HEK293 (cell line): ENCODE results near the gene ZFPL1.
A peak's percentile ranks its signal among the peaks of the same experiment; 100 is the strongest.

Experiments used
- CTCF ChIA-PET: fragments of 350-600 bp; formaldehyde crosslinking; extraction: SDS; loops from one replicate; lab custom pipeline; 2021; ENCODE audit warnings: antibody characterized with exemption; lab: Yijun Ruan, JAX
- POLR2A ChIA-PET: fragments of 300-600 bp; formaldehyde crosslinking; extraction: SDS; loops from one replicate; lab custom pipeline; 2020; ENCODE audit warnings: antibody characterized with exemption, inconsistent platforms; lab: Yijun Ruan, JAX
- H3K27ac ChIP-seq: fragments of 200-500 bp; sonication (Bioruptor generic); 2 replicates; pipeline ENCODE4 v1.5.1; 2014; ENCODE audit warnings: low read depth, low read length, control low read depth, inconsistent platforms; ENCODE audit errors: extremely low read depth
- H3K36me3 ChIP-seq, 2 experiments: fragments of 200-500 bp in 1 of 2; sonication (Bioruptor generic) in 1 of 2; 1 replicate in 1 of 2; 2 replicates in 1 of 2; pipeline ENCODE4 v1.5.1; 2014 to 2017; ENCODE audit warnings: inconsistent platforms in 2 of 2, low read length in 2 of 2; ENCODE audit not compliant: control insufficient read depth in 2 of 2, insufficient read depth in 1 of 2
- H3K4me1 ChIP-seq: fragments of 200-500 bp; sonication (Bioruptor generic); 2 replicates; pipeline ENCODE4 v1.5.1; 2014; ENCODE audit warnings: mild to moderate bottlenecking, low read length, inconsistent platforms; ENCODE audit not compliant: control insufficient read depth, insufficient read depth
- H3K4me3 ChIP-seq: 2 replicates; pipeline ENCODE4 v1.5.1; 2011; ENCODE audit warnings: low read depth, mild to moderate bottlenecking, control low read depth, low read length, moderate library complexity
- H3K9me3 ChIP-seq: fragments of 200-500 bp; sonication (Bioruptor generic); 2 replicates; pipeline ENCODE4 v1.5.1; 2014; ENCODE audit warnings: low read depth, low read length, inconsistent platforms; ENCODE audit not compliant: control insufficient read depth, insufficient read depth
- GLIS1 ChIP-seq: fragments of 450-650 bp; formaldehyde crosslinking; IDR thresholded peaks from 2 replicates; pipeline ENCODE4 v1.5.1; 2016; ENCODE audit warnings: missing biosample characterization, missing genetic modification characterization
- ZNF146 ChIP-seq: fragments of 450-650 bp; formaldehyde crosslinking; IDR thresholded peaks from 2 replicates; pipeline ENCODE4 v1.5.1; 2016; ENCODE audit warnings: missing biosample characterization, missing genetic modification characterization
- ZNF664 ChIP-seq: fragments of 450-650 bp; formaldehyde crosslinking; IDR thresholded peaks from 2 replicates; pipeline ENCODE4 v1.5.1; 2016; ENCODE audit warnings: missing biosample characterization, missing genetic modification characterization
- ZNF791 ChIP-seq: fragments of 450-650 bp; formaldehyde crosslinking; IDR thresholded peaks from 2 replicates; pipeline ENCODE4 v1.5.1; 2016; ENCODE audit warnings: missing biosample characterization, missing genetic modification characterization
- TF ChIP-seq, protein P1 (sequence below): fragments of 450-650 bp; formaldehyde crosslinking; IDR thresholded peaks from 2 replicates; pipeline ENCODE4 v1.5.1; 2016; ENCODE audit warnings: missing biosample characterization, missing genetic modification characterization
- TF ChIP-seq, protein P2 (sequence below): fragments of 450-650 bp; formaldehyde crosslinking; IDR thresholded peaks from 2 replicates; pipeline ENCODE4 v1.5.1; 2016; ENCODE audit warnings: missing biosample characterization, missing genetic modification characterization
- TF ChIP-seq, protein P3 (sequence below): fragments of 450-650 bp; formaldehyde crosslinking; IDR thresholded peaks from 2 replicates; pipeline ENCODE4 v1.5.1; 2016; ENCODE audit warnings: missing biosample characterization, missing genetic modification characterization
- TF ChIP-seq, protein P4 (sequence below): fragments of 450-650 bp; formaldehyde crosslinking; IDR thresholded peaks from 2 replicates; pipeline ENCODE4 v1.5.1; 2017; ENCODE audit warnings: missing biosample characterization, missing genetic modification characterization

Gene ZFPL1

DNA sequence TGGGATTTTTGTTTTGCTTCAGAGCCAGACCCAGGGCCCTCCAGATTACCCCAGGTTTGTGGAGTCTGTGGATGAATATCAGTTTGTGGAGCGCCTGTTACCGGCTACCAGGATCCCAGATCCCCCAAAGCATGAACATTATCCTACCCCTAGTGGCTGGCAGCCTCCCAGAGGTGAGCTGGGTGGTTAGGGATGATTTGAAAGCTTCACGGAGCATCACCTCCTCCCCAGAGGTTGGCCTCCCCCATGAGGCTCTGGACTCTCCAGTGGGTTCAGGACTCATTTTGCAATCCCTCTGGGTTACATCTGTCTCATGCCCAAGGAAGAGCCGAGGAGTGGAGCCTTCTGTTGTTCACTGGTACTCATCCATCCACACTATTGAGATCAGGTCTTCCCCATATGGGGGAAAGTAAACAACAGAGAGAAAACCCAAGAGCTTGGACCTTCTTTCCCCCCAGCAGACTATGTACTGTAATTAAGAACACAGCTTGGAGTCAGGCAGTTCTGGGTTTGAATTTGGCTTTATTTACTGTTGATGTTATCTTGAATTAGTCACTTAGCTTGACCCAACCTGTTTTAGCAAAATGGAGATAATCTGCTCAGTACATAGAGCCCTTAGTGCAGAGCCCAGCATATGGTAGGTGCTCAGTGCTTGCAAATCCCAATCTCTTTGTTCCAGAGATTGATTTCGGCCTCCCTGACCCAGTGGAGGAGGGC, 40.6 kb downstream of the ZFPL1 start:
- CTCF ChIA-PET: interaction anchor here (1.6 kb wide), 1 partner anchor 14 kb away, joined by 7 read pairs; no protein-coding TSS in a partner anchor
- Histone ChIP-seq H3K27ac (no peak overlapping the region), H3K4me1 (peaks cover 3% of the 10 kb centered on the region; the same call in 1 of the 2 replicates)

DNA sequence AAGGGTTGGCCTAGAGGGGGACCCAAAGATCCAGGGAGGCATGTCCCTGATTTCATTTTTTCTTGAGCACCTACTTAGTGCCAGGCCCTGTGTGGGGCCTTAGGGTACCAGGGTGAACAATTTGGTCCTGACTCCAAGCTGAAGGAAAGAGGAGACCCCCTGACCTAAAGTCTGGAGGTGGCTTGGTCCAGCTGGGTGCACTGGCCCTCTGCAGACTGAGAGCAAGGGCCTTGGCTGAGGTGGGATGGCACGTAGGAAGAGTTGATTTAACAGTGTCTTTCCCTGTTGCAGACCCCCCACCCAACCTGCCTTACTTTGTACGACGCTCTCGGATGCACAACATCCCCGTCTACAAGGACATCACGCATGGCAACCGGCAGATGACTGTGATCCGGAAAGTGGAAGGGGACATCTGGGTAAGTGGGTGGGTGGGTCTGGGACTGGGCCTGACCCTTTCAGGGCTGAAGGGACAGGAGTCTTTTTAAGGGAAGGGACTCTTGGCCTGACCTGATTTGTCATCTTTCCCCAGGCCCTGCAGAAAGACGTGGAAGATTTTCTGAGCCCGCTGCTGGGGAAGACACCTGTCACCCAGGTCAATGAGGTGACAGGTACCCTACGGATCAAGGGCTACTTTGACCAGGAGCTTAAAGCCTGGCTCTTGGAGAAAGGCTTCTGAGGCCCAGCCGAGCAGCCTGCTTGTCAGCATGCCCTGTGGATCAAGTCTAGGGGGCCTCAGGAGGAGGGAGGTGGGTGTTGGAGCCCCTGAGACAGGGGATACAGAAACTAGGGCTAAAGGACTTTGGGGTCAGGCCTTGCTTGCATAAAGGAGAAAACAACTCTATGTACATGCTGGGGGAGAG, 41.4 kb downstream of the ZFPL1 start:
- Histone ChIP-seq H3K4me1 (peaks cover 3% of the 10 kb centered on the region; the same call in 1 of the 2 replicates), H3K4me3 (no peak overlapping the region), H3K27ac (no peak overlapping the region), H3K9me3 (no peaks in the 10 kb centered on the region), H3K36me3 (peaks cover 0 to 79% of the 10 kb centered on the region in 2 experiments; a peak in 2 of 3 replicates)
- POLR2A ChIA-PET: interaction anchor here (1.0 to 1.5 kb wide), 3 partner anchors 10 to 281 kb away, joined by 3 to 5 read pairs (median 3); partner anchors contain the start of genes CDC42BPG and TM7SF2
- CTCF ChIA-PET: interaction anchor here (1.6 kb wide), 1 partner anchor 15 kb away, joined by 7 read pairs; no protein-coding TSS in a partner anchor
- TF ChIP-seq, protein P1, sequence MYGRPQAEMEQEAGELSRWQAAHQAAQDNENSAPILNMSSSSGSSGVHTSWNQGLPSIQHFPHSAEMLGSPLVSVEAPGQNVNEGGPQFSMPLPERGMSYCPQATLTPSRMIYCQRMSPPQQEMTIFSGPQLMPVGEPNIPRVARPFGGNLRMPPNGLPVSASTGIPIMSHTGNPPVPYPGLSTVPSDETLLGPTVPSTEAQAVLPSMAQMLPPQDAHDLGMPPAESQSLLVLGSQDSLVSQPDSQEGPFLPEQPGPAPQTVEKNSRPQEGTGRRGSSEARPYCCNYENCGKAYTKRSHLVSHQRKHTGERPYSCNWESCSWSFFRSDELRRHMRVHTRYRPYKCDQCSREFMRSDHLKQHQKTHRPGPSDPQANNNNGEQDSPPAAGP (tag by site-specific recombination): no peak
- TF ChIP-seq, protein P2, sequence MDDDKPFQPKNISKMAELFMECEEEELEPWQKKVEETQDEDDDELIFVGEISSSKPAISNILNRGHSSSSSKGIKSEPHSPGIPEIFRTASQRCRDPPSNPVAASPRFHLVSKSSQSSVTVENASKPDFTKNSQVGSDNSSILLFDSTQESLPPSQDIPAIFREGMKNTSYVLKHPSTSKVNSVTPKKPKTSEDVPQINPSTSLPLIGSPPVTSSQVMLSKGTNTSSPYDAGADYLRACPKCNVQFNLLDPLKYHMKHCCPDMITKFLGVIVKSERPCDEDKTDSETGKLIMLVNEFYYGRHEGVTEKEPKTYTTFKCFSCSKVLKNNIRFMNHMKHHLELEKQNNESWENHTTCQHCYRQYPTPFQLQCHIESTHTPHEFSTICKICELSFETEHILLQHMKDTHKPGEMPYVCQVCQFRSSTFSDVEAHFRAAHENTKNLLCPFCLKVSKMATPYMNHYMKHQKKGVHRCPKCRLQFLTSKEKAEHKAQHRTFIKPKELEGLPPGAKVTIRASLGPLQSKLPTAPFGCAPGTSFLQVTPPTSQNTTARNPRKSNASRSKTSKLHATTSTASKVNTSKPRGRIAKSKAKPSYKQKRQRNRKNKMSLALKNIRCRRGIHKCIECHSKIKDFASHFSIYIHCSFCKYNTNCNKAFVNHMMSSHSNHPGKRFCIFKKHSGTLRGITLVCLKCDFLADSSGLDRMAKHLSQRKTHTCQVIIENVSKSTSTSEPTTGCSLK (tag by site-specific recombination): no peak
- peak; percentile 81 for TF ChIP-seq ZNF664 (tag by site-specific recombination)

More for the DNA sequence above, 40.6 kb downstream of the ZFPL1 start:
- H3K4me3 ChIP-seq: no peak overlapping the region
- TF ChIP-seq ZNF146: no peak
- TF ChIP-seq GLIS1 (tag by site-specific recombination): peak; percentile 83
- TF ChIP-seq, all 188 proteins: peak for 1
- peaks cover 0 to 79% of the 10 kb centered on the region in 2 experiments; a peak in 2 of 3 replicates for H3K36me3 ChIP-seq
- POLR2A ChIA-PET: interaction anchor here (1.3 to 1.5 kb wide), 2 partner anchors 11 to 280 kb away, joined by 3 to 5 read pairs; partner anchors contain the start of gene CDC42BPG
- no peaks in the 10 kb centered on the region for H3K9me3 ChIP-seq

DNA sequence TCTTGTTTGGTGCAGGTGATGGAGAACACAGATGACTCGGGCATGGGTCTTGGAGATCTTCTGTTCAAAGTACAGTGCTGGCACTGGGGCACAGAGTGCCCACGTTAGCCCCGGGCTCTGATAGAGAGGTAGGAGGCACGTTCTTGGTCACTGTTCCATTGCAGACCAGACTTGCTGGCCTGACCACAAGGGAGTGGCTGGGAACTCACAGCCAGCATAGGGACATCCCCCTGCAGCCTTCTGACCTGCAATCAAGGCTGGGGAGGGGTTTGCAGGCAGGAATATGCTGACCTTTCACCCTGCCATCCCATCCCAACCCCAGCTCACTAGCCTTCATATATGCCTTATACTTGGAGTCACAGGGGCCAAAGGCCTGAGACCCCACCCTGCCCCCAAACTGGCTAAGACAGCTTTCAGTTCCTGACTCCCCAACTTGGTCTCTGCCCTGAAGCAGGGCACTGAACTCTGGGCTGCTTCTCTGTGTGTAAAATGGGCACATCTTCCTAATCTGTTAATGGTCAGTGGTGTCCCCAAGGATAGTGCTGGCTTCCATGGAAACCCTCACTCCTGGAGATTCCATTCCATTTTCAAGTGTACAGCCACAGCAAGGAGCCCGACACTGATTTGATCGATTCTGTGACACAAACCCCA, 42.7 kb downstream of the ZFPL1 start:
- POLR2A ChIA-PET: interaction anchor here (0.7 kb wide), 1 partner anchor 15 kb away, joined by 3 read pairs; the partner anchor contains the start of gene TM7SF2
- CTCF ChIA-PET: interaction anchor here (0.7 to 1.2 kb wide), 2 partner anchors 16 to 62 kb away, joined by 4 read pairs; no protein-coding TSS in a partner anchor
- no peaks in the 10 kb centered on the region for H3K9me3 ChIP-seq
- H3K4me1 ChIP-seq: peaks cover 3% of the 10 kb centered on the region; the same call in 1 of the 2 replicates
- no peak overlapping the region for H3K27ac ChIP-seq
- H3K4me3 ChIP-seq: no peak overlapping the region
- H3K36me3 ChIP-seq: peaks cover 0 to 80% of the 10 kb centered on the region in 2 experiments; a peak in 2 of 3 replicates
- TF ChIP-seq, protein P3, sequence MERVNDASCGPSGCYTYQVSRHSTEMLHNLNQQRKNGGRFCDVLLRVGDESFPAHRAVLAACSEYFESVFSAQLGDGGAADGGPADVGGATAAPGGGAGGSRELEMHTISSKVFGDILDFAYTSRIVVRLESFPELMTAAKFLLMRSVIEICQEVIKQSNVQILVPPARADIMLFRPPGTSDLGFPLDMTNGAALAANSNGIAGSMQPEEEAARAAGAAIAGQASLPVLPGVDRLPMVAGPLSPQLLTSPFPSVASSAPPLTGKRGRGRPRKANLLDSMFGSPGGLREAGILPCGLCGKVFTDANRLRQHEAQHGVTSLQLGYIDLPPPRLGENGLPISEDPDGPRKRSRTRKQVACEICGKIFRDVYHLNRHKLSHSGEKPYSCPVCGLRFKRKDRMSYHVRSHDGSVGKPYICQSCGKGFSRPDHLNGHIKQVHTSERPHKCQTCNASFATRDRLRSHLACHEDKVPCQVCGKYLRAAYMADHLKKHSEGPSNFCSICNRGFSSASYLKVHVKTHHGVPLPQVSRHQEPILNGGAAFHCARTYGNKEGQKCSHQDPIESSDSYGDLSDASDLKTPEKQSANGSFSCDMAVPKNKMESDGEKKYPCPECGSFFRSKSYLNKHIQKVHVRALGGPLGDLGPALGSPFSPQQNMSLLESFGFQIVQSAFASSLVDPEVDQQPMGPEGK (tag by site-specific recombination): no peak
- TF ChIP-seq ZNF791 (tag by site-specific recombination): no peak
- TF ChIP-seq, protein P4, sequence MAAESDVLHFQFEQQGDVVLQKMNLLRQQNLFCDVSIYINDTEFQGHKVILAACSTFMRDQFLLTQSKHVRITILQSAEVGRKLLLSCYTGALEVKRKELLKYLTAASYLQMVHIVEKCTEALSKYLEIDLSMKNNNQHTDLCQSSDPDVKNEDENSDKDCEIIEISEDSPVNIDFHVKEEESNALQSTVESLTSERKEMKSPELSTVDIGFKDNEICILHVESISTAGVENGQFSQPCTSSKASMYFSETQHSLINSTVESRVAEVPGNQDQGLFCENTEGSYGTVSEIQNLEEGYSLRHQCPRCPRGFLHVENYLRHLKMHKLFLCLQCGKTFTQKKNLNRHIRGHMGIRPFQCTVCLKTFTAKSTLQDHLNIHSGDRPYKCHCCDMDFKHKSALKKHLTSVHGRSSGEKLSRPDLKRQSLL (tag by site-specific recombination): no peak
